IgD-negative memory B cell (primary cell): ENCODE data around the gene DENND1A. TPM values are rescaled to one million over a fixed set of nuclear protein-coding genes. Genes with fewer than 3 reads are reported as not detected.
"Not testable (repeated sequence)": the region's sequence is repeated elsewhere in the genome, so short reads cannot be mapped to it uniquely, and the experiment has no call there.

Experiments used
- H3K27ac Mint-ChIP-seq, 3 donors: one replicate each; pipeline ENCODE4 v1.8.0; 2020 to 2022; ENCODE audit warnings: mild to moderate bottlenecking in 3 of 3, mixed read lengths in 3 of 3, moderate library complexity in 1 of 3
- H3K27me3 Mint-ChIP-seq: one replicate; pipeline ENCODE4 v1.8.0; 2021; ENCODE audit warnings: mixed read lengths
- H3K36me3 Mint-ChIP-seq: one replicate; pipeline ENCODE4 v1.8.0; 2020; ENCODE audit warnings: mild to moderate bottlenecking, mixed read lengths
- H3K4me1 Mint-ChIP-seq, 3 donors: one replicate each; pipeline ENCODE4 v1.8.0; 2020 to 2022; ENCODE audit warnings: mixed read lengths in 3 of 3, mild to moderate bottlenecking in 1 of 3
- H3K4me3 Mint-ChIP-seq, 4 donors: one replicate each; pipeline ENCODE4 v1.8.0; 2020 to 2022; ENCODE audit warnings: mild to moderate bottlenecking in 4 of 4, mixed read lengths in 4 of 4, moderate library complexity in 3 of 4
- H3K9me3 Mint-ChIP-seq, 3 donors: one replicate each; pipeline ENCODE4 v1.8.0; 2020 to 2021; ENCODE audit warnings: mixed read lengths in 3 of 3, mild to moderate bottlenecking in 1 of 3
- polyA plus RNA-seq: library from polyadenylated mRNA; unstranded; fragments of 300-500 nt; fragmentation: Illumina TruSeq; gene quantifications from one replicate; pipeline ENCODE4 v1.2.3, GENCODE V29; 2021

Gene DENND1A
- polyA plus RNA-seq, 1 donor from 2014 or later, result 6.4 TPM

DNA sequence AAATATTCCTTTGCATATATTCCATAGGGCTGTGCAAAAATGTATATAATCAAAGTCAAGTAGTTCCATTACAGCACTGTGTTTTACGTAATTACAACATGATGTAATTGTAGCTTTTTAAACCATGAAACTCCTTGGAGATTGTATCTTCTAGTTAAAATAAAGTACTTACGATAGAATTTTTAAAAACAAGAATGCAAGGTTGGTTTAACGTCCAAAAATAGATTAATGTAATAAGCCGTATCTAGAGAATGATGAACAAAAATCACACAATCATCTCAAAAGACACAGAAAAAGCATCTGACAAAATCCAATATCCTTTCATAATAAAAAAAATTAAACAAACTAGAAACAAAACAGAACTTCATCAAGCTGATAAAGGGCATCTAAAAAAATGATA, 86.2 kb downstream of the DENND1A start:
- H3K36me3 Mint-ChIP-seq, result peaks cover 27% of the 10 kb centered on the region
- no peak overlapping the region for H3K27ac Mint-ChIP-seq
- no peaks in the 10 kb centered on the region for H3K27me3 Mint-ChIP-seq
- H3K4me1 Mint-ChIP-seq, result peaks cover 0 to 1% (median 0%) of the 10 kb centered on the region in 3 donors
- H3K4me3 Mint-ChIP-seq, result no peak overlapping the region
- H3K9me3 Mint-ChIP-seq, result peaks cover 7 to 35% (median 9%) of the 10 kb centered on the region in 3 donors

DNA sequence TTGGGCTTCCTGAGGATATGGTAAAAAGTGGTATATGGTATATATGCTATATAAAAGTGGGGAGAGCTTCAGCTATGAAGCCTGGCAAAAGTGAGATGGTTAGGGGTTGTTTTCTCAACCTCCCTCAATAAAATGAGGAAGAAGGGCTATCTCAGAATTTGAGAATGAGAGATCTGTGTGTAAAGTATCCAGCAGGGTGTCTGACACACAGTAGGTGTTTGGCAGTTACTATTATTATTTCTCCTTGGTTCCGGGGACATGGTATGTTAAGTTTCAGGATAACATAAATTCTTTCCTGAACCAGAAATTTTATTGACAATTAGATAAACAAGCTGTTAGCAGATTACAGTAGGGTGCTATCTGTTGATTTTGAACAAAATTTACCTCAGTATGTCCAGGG, 94.1 kb downstream of the DENND1A start:
- Mint-ChIP-seq H3K27me3 (no peaks in the 10 kb centered on the region), H3K27ac (no peak overlapping the region), H3K4me3 (peak overlapping the region in 2 of 4 donors; percentile 82 to 87), H3K4me1 (peaks cover 16 to 26% (median 21%) of the 10 kb centered on the region in 3 donors), H3K36me3 (peaks cover 4% of the 10 kb centered on the region), H3K9me3 (peaks cover 0 to 5% (median 0%) of the 10 kb centered on the region in 3 donors)

DNA sequence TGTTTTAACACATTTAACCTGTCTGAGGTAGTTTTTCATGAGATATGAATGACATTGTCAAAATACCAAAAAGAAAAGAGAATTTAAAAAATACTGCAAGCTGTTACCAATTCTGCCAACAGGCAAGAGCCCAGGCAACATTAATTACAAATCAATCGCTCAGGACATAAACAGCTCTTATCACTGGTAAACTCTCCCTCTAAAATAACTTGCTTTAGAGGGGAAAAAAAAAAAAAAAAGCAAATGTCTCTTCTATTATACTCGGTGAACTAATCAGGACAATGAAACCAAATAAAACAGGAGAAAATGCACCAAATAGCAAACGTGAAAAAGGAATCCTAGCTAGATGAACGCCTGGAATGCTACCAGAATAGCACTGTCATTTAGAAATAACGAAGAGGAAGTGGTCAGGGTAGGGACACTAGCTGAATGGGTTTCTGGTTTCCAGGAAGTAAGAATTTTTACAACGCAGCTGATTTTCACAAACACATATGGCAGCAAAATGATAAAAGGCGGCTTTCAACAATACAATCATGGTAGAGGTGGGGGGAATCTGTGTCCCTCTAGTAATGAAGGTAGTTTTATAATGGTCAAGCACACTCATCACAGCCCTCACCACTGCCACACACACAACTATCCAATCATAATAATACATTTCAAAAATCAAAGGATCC, 94.9 kb downstream of the DENND1A start:
- H3K9me3 Mint-ChIP-seq, result peaks cover 0 to 5% (median 3%) of the 10 kb centered on the region in 3 donors
- H3K27me3 Mint-ChIP-seq, result no peaks in the 10 kb centered on the region
- H3K36me3 Mint-ChIP-seq, result peaks cover 4% of the 10 kb centered on the region
- H3K4me1 Mint-ChIP-seq, result peaks cover 16 to 26% (median 21%) of the 10 kb centered on the region in 3 donors
- peak overlapping the region in 1 of 3 donors; percentile 41 for H3K27ac Mint-ChIP-seq
- H3K4me3 Mint-ChIP-seq, result peak overlapping the region; percentile 2 to 87 (median 72)

DNA sequence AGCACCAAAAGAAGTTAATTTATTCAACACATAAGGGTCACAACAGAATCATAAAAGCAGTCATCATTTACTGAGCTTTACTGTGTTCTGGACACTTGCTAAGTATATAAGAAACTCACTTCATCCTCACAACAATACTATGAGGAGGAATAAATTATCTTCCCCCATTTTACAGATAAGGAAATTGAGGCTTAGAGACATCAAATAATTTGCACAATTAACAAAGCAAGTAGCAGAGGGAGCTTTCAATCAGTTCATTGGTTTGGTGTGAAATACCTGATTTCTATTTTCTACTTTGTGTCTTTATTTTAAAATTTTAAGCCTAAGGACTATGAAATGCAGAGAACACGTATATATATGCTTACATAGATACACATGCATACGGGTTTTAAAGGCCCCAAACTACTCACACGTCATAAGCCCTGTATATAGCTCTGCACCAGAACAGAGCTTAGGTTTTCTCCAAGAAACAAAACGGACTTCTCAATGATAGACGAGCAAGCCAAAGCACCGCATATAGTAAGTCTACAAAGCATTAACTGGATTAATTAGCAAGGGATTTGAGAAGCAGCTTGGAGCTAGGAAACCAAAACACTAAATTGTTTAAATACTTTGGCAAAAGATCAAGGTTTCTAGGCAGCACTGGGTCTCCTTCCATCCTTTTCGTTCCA, 95.6 kb downstream of the DENND1A start:
- H3K27ac Mint-ChIP-seq, result peak overlapping the region in 1 of 3 donors; percentile 41
- peaks cover 16 to 26% (median 21%) of the 10 kb centered on the region in 3 donors for H3K4me1 Mint-ChIP-seq
- H3K36me3 Mint-ChIP-seq, result peaks cover 4% of the 10 kb centered on the region
- peak overlapping the region in 2 of 4 donors; percentile 6 to 87 for H3K4me3 Mint-ChIP-seq
- H3K9me3 Mint-ChIP-seq, result peaks cover 0 to 9% (median 4%) of the 10 kb centered on the region in 3 donors
- H3K27me3 Mint-ChIP-seq, result no peaks in the 10 kb centered on the region

DNA sequence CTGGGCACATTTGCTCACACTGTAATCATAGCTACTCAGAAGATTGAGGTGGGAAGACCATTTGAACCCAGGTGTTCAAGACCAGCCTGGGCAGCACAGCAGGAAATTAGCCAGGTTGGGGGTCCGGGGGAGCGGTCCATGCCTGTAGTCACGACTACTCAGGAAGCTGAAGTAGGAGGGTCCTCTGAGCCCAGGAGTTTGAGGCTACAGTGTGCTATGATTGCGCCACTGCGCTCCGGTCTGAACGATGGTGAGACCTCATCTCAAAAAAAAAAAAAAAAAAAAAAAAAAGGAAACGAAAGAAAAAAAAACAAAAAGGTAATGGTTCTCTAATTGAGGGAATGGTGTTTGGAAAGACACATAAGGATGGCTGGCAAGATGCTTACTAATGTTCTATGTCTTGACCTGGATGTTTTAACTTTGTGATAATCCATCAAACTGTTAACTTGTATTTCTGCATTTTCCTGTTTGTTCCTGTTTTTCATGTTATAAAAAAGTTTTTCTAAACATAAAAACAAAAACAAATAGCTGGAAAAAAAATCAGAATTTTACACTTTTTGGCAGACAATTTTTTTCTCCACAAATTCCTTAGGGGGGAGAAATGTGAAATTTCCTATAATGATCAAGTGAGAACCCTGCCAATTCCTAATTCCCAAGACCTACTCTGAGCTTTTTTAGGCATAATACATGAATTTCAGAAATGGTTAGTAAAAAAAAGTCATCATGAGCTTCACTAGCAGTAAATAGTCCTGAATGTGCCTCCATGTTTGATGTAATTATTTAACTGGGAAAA, 96.9 kb downstream of the DENND1A start:
- H3K27me3 Mint-ChIP-seq, result no peaks in the 10 kb centered on the region
- H3K36me3 Mint-ChIP-seq, result peaks cover 12% of the 10 kb centered on the region
- H3K4me1 Mint-ChIP-seq, result peaks cover 16 to 26% (median 21%) of the 10 kb centered on the region in 3 donors
- H3K27ac Mint-ChIP-seq, result no peak overlapping the region
- H3K9me3 Mint-ChIP-seq, result peaks cover 3 to 21% (median 11%) of the 10 kb centered on the region in 3 donors
- no peak overlapping the region for H3K4me3 Mint-ChIP-seq

DNA sequence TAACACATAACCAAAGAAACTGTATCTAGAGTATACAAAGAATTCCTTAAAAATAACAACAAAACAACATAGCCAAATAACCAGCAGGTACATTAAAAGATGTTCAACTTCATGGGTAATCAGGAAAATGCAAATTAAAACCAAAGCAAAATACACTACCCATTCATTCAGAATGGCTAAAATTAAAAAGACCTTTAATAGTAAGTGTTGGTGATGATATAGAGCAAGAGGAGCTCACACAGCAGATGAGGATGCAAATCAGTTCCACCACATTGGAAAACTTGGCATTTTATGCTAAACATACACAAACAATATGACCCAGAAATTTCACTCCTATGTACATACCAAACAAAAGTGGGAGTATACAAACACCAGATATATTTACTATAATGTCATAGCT, 97.8 kb downstream of the DENND1A start:
- peaks cover 3 to 29% (median 13%) of the 10 kb centered on the region in 3 donors for H3K9me3 Mint-ChIP-seq
- no peaks in the 10 kb centered on the region for H3K27me3 Mint-ChIP-seq
- H3K4me3 Mint-ChIP-seq, result no peak overlapping the region
- no peak overlapping the region for H3K27ac Mint-ChIP-seq
- H3K36me3 Mint-ChIP-seq, result peaks cover 15% of the 10 kb centered on the region
- H3K4me1 Mint-ChIP-seq, result peaks cover 16 to 26% (median 21%) of the 10 kb centered on the region in 3 donors

DNA sequence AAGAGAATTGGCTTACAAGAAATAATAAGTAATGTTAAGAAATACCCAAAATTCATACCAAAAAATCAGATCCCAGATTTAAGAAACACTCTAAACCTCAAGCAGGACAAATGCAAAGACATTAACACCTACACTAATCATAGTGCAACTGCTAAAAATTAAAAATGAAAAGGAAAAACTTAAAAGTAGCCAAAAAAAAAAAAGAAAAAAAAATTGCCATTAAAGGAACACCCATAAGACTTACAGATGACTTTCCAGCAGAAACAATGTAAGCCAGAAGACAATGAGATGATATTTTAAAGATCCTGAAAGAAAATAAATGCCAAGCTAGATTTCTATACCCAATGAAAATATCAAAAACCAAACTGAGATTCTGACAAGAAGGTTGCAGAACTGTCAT, 101.5 kb downstream of the DENND1A start:
- Mint-ChIP-seq H3K9me3 (peaks cover 4 to 29% (median 13%) of the 10 kb centered on the region in 3 donors), H3K27ac (no peak overlapping the region), H3K4me1 (peaks cover 0 to 10% (median 2%) of the 10 kb centered on the region in 3 donors), H3K4me3 (no peak overlapping the region), H3K27me3 (no peaks in the 10 kb centered on the region), H3K36me3 (peaks cover 17% of the 10 kb centered on the region)

DNA sequence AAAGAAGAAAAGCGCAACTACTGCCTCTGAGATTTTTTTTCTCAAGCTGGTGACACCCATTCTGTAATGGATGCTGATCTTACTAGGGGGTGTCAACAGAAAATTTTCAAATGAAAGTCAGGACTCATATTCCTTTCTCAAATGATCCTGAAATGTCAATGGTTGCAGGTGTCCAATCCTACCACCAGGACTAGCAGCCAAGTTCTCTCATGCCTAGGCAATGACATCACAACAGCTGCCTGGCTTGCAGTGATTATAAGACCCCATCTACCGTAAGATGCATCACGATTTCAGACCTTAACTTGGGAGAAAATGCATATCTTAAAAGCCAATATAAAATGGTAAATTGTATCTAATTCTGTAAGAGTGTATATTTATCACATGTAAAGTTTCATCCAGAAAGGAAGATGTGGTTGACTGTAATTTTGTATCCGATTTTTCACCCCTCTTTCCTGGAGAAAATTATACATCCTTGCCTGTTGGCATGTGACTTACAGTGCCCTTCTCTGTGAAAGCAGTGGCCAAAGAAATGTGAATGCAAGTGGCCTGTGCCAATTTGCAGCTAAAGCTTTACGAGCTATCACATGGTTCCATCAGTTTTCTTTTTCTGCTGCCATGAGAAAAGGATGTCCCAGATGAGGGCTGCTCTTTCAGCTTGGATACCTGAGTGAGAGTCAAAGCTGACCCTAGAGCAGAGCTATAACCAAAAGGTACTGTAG, 104.4 kb downstream of the DENND1A start:
- Mint-ChIP-seq H3K27me3 (no peaks in the 10 kb centered on the region), H3K4me1 (peaks cover 0 to 8% (median 2%) of the 10 kb centered on the region in 3 donors), H3K9me3 (peaks cover 4 to 24% (median 13%) of the 10 kb centered on the region in 3 donors), H3K27ac (no peak overlapping the region), H3K4me3 (no peak overlapping the region), H3K36me3 (peaks cover 14% of the 10 kb centered on the region)

DNA sequence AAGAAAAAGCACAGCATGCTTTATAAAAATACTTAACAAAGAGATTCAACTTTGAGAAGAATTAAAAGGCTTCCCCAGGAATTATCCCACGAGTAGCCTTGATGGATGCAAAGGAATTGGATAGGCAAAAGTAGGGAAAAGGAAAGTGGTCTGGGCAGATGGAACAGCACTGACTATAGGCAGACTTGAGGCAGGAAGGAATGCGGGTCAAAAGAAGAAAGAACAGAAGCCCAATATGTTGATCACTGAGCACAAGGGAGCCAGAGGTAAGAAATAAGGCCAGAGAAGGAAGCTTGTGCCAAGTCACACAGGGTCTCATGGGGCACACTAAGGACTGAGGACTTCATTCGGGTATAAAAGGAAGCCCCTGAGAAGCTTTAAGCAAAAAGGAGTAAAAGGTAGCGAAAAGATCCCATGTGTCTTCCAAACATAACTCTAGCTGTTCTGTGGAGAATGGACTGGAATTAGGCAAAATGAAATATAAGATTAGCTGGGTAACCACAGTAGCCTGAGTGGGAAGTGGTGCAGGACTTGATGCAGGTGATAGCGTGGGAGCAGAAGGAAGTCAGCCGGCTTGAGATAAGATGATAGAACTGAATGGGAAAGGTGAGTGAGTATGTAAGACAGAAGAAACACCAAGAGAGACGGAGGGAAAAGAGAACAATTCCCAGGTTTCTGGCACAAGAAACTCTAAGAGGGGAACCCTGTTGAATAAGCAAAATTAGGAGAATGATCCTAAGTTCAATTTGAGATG, 106.6 kb downstream of the DENND1A start:
- H3K4me3 Mint-ChIP-seq, result no peak overlapping the region
- peaks cover 7% of the 10 kb centered on the region for H3K36me3 Mint-ChIP-seq
- H3K9me3 Mint-ChIP-seq, result peaks cover 1 to 11% (median 4%) of the 10 kb centered on the region in 3 donors
- H3K27me3 Mint-ChIP-seq, result no peaks in the 10 kb centered on the region
- H3K27ac Mint-ChIP-seq, result no peak overlapping the region
- peaks cover 0 to 8% (median 2%) of the 10 kb centered on the region in 3 donors for H3K4me1 Mint-ChIP-seq

DNA sequence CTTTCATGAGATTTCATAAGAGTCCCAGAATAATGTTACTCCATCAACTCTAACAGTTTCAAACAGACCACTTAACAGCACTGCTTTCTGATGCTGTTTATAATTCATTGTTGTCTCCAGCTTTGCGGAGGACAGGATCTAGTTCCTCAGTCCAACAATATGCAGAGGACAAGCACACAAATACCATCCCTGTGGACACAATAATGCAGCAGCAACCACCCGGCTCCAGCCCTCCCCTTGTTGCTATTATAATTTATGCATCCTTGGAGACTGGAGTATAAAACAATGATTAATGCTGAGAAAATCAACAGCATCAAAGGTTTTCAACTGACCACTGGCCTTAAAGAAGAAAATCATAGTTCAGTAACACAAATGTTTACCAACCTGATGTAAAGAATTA, 108.3 kb downstream of the DENND1A start:
- Mint-ChIP-seq H3K36me3 (peaks cover 2% of the 10 kb centered on the region), H3K4me3 (no peak overlapping the region), H3K9me3 (peaks cover 0 to 1% (median 0%) of the 10 kb centered on the region in 3 donors), H3K4me1 (peaks cover 0 to 8% (median 2%) of the 10 kb centered on the region in 3 donors), H3K27ac (no peak overlapping the region), H3K27me3 (no peaks in the 10 kb centered on the region)

DNA sequence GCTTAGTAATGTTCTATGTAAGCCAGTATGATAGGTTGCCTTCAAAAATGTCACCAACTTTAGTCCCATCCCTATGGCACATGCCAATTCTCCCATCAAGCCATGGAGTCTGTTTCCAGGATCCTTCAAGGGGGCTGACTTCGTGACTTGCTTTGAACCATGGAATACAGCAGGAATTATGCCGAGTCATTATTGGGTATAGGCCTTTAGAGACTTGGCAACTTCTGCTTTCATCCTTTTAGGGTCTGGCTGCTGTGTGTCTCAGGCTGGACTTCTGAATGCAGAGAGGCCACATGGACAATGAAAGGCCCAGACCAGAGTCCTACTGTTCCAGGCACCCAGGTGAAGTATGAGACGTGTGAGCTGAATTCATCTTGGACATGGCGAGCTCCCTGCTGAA, 109.8 kb downstream of the DENND1A start:
- no peak overlapping the region for H3K4me3 Mint-ChIP-seq
- H3K4me1 Mint-ChIP-seq, result peaks cover 1 to 8% (median 2%) of the 10 kb centered on the region in 3 donors
- no peaks in the 10 kb centered on the region for H3K9me3 Mint-ChIP-seq
- no peaks in the 10 kb centered on the region for H3K36me3 Mint-ChIP-seq
- H3K27me3 Mint-ChIP-seq, result no peaks in the 10 kb centered on the region
- no peak overlapping the region for H3K27ac Mint-ChIP-seq

DNA sequence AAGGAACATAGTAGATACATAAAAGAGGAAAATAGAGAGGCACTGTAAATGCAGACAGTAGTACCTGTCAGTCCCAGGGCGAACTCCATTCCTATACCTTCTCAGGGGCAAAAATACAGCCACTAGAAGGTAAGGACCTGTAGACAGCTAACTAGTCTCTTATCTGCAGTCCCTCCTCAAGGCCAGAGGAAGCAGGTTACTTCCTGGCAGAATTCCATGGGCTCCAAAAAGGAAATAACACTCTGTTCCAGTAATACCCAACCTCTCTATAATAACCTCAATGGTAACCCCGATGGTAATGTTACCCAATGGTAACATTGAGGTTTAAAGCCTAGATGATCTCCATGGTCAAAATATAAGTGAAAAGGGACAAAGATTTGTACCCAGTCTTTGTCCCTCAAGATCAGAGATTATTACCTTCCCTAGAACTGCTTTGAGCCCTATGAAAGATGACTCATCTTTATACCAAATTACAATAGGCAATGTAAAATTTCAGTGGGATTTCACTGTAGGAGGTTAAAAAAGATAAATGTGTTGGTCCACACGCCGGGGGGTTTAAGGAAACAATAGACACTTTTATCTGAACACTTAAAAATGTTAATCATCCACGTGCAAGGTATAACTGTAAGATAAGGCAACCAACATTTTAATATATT, 113.0 kb downstream of the DENND1A start:
- Mint-ChIP-seq H3K36me3 (peaks cover under 1% of the 10 kb centered on the region), H3K27ac (no peak overlapping the region), H3K9me3 (no peaks in the 10 kb centered on the region), H3K4me1 (peaks cover 0 to 3% (median 0%) of the 10 kb centered on the region in 3 donors), H3K27me3 (no peaks in the 10 kb centered on the region), H3K4me3 (no peak overlapping the region)

DNA sequence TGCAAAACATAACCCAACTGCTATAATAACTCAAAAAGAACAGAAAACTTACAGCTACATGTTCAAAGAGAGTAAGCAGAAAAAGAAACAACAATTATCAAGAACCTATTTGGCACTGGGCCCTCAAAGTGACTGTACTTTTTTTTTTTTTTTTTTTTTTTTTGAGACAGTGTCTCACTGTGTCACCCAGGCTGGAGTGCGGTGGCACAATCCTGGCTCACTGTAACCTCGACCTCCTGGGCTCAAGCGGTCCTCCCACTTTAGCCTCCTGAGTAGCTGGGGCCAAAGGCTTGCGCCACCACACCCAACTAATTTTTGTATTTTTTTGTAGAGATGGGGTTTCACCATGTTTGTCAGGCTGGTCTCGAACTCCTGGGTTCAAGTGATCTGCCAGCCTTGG, 114.1 kb downstream of the DENND1A start:
- H3K27ac Mint-ChIP-seq, H3K36me3 Mint-ChIP-seq, H3K27me3 Mint-ChIP-seq, H3K4me3 Mint-ChIP-seq, H3K4me1 Mint-ChIP-seq, H3K9me3 Mint-ChIP-seq: not testable (repeated sequence)
